GM21825 (cell line): ENCODE measurements around the gene PLCL2.

Source experiments
- ATAC-seq: cut with Tn5 transposase; IDR thresholded peaks from one replicate; pipeline ENCODE4 v1.9.1; 2021; ENCODE audit warnings: mild to moderate bottlenecking, moderate library complexity; ENCODE audit not compliant: unreplicated experiment

PLCL2 gene

GRCh38 chr3:16884748-16885592 lies at the start of gene PLCL2:
PLCL2 (plus strand) TSS chr3:16884955; CDS start chr3:16885040, 85 bp downstream.
- peak; percentile 28 for ATAC-seq

- ATAC-seq, result no peak
Observed at GRCh38 chr3:16836505-16837237, 48.1 kb upstream of the PLCL2 start.

GRCh38 chr3:16837602-16838001 lies 47.2 kb upstream of the PLCL2 start:
- no peak for ATAC-seq

- ATAC-seq, result no peak
Observed at GRCh38 chr3:16838561-16838960, 46.2 kb upstream of the PLCL2 start.

GRCh38 chr3:16839271-16840100 lies 45.3 kb upstream of the PLCL2 start:
- ATAC-seq, result no peak

- no peak for ATAC-seq
Observed at GRCh38 chr3:16840101-16840424, 44.7 kb upstream of the PLCL2 start.

GRCh38 chr3:16841041-16841753 lies 43.6 kb upstream of the PLCL2 start:
- ATAC-seq, result no peak

GRCh38 chr3:16841904-16842271 lies 42.9 kb upstream of the PLCL2 start:
- peak; percentile 64 for ATAC-seq

- peak; percentile 80 for ATAC-seq
Observed at GRCh38 chr3:16842272-16843270, 42.2 kb upstream of the PLCL2 start.

- no peak for ATAC-seq
Observed at GRCh38 chr3:16844222-16844621, 40.5 kb upstream of the PLCL2 start.

- no peak for ATAC-seq
Observed at GRCh38 chr3:16844791-16845190, 40.0 kb upstream of the PLCL2 start.

- no peak for ATAC-seq
Observed at GRCh38 chr3:16846373-16847080, 38.2 kb upstream of the PLCL2 start.

- no peak for ATAC-seq
Observed at GRCh38 chr3:16848007-16848406, 36.7 kb upstream of the PLCL2 start.

- ATAC-seq, result peak; percentile 73
Observed at GRCh38 chr3:16849229-16849628, 35.5 kb upstream of the PLCL2 start.

- ATAC-seq, result no peak
Observed at GRCh38 chr3:16849795-16850194, 35.0 kb upstream of the PLCL2 start.

- ATAC-seq, result no peak
Observed at GRCh38 chr3:16855497-16855896, 29.3 kb upstream of the PLCL2 start.

GRCh38 chr3:16860234-16860633 lies 24.5 kb upstream of the PLCL2 start:
- ATAC-seq, result no peak

- ATAC-seq, result no peak
Observed at GRCh38 chr3:16861432-16861831, 23.3 kb upstream of the PLCL2 start.
